ENCODE results near the gene EMC10.
A peak's percentile ranks its signal among the peaks of the same experiment; 100 is the strongest.

EMC10 gene

DNA sequence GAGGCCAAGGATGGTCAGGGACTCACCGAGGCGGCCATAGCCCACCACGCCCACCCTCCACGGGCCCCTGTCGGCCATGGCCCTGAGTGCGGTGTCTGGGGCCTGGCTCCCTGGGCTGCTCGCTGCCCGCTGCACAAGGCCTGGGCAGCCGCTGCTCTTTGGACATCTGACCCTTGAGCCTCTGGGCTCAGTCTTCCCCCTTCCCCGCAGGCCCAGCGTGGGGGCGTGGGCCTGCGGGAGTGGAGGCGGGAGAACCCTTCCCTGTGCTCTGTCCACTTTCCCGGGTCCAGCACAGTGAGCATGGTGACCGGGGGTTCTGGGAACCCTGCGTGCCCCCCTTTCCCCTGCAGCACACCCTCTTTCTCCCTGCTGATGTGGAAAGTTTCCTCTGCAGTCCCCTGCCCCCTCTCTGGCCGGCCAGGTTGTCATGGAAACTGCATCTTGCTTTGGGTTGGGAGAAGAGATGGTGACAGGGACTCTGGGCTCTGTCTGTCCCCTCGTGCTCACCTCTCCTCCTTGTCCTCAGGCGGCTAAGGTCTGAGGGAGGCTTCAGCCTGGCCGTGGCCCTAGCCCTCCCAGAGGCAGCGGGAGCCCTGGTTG lies 37.5 kb downstream of the EMC10 start, which contains the start of gene ASPDH:
ASPDH (minus strand) TSS at position 168 of the 600 bp plus-strand sequence; CDS start at position 78, 90 bp downstream.
- Histone ChIP-seq H3K4me1 (ENCODE audit: control insufficient read depth in 1 of 2, insufficient read depth in 1 of 2, low read depth in 1 of 2, low read length in 1 of 2) (peaks cover 6 to 9% of the 10 kb centered on the region in 2 experiments), H3K4me3 (ENCODE audit: low read depth in 1 of 2, low read length in 1 of 2) (no peak within 1 kb of the TSS), H3K27ac (peak within 1 kb of the TSS; percentile 39), H3K36me3 (no peaks in the 10 kb centered on the region), H3K9me3 (no peaks in the 10 kb centered on the region), H3K27me3 (peaks cover 46% of the 10 kb centered on the region)
- TF ChIP-seq CTCF (IDR thresholded peaks at IDR 0.05): no peak

- peaks cover 46% of the 10 kb centered on the region for H3K27me3 ChIP-seq
- H3K4me3 ChIP-seq (ENCODE audit: low read depth in 1 of 2, low read length in 1 of 2): no peak overlapping the region
- no peaks in the 10 kb centered on the region for H3K36me3 ChIP-seq
- peaks cover 6 to 9% of the 10 kb centered on the region in 2 experiments for H3K4me1 ChIP-seq (ENCODE audit: control insufficient read depth in 1 of 2, insufficient read depth in 1 of 2, low read depth in 1 of 2, low read length in 1 of 2)
- H3K27ac ChIP-seq: no peak overlapping the region
- H3K9me3 ChIP-seq: no peaks in the 10 kb centered on the region
- TF ChIP-seq CTCF (IDR thresholded peaks at IDR 0.05): no peak
Observed at GRCh38 chr19:50514346-50515167, 38.2 kb downstream of the EMC10 start.

DNA sequence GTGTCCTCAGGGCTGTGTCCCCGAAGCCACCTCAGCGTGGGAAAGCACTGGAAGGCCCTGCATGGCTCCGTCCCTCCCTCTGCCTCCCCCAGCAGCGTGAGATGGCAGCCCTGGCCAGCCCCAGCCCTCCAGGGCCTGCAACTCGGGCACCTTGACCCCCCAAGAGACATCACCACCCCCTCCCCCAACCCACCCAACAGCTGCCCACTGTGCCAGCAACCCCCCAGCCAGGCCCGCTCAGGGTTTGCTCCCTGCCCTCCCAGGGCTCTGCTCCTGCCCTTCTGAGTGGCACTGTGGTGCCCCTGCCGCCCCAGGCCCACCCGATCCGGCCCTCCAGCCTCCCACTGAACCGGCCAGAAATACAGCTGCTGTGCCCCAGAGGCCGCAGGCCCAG lies 38.9 kb downstream of the EMC10 start:
- H3K4me3 ChIP-seq (ENCODE audit: low read depth in 1 of 2, low read length in 1 of 2): no peak overlapping the region
- no peaks in the 10 kb centered on the region for H3K9me3 ChIP-seq
- no peak for TF ChIP-seq CTCF (IDR thresholded peaks at IDR 0.05)
- no peak overlapping the region for H3K27ac ChIP-seq
- H3K4me1 ChIP-seq (ENCODE audit: control insufficient read depth in 1 of 2, insufficient read depth in 1 of 2, low read depth in 1 of 2, low read length in 1 of 2): peaks cover 6 to 9% of the 10 kb centered on the region in 2 experiments
- H3K36me3 ChIP-seq: no peaks in the 10 kb centered on the region
- peaks cover 46% of the 10 kb centered on the region for H3K27me3 ChIP-seq

- H3K36me3 ChIP-seq: no peaks in the 10 kb centered on the region
- H3K4me3 ChIP-seq (ENCODE audit: low read depth in 1 of 2, low read length in 1 of 2): no peak overlapping the region
- no peaks in the 10 kb centered on the region for H3K4me1 ChIP-seq (ENCODE audit: control insufficient read depth in 1 of 2, insufficient read depth in 1 of 2, low read depth in 1 of 2, low read length in 1 of 2)
- H3K9me3 ChIP-seq: no peaks in the 10 kb centered on the region
- no peak overlapping the region for H3K27ac ChIP-seq
- TF ChIP-seq CTCF (IDR thresholded peaks at IDR 0.05): no peak
- peaks cover 46% of the 10 kb centered on the region for H3K27me3 ChIP-seq
Observed at GRCh38 chr19:50516456-50516855, 40.1 kb downstream of the EMC10 start.

DNA sequence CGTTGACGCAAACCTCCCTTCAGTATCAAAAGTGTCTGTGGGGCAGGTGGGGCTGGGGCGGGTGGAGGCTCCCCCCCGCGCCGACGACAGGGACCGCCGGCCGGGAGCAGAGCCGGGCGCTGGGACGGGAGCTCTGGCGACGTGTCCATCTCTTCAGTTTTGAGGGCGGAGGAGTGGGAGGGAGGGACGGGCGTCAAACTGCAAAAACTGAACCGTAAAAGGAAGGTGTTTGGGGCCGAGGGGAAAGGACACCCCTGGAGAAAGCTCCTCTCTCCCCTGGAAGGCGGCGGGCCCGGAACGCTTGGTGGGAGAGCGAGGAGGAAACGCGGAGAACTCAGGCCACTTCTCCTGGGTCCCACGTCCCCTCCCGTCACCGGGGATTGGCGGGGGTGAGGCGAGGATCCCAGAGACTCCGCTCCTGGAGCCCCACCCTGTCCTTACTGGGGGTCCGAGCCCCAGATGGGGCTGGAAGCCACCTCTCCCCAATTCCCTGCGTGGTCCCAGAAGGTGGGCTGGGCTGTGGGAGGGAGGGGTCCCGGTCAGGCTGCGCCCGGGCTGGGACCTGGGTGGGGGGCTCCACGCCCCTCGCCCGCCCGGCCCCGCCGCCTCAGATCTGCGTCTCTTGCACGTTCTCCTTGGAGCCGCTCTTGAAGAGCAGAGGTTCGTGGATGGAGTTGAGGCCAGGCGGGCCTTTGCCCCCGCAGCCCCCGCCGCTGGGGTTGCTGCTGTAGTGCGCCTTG lies 40.8 kb downstream of the EMC10 start:
- Histone ChIP-seq H3K27me3 (peaks cover 46% of the 10 kb centered on the region), H3K4me1 (ENCODE audit: control insufficient read depth in 1 of 2, insufficient read depth in 1 of 2, low read depth in 1 of 2, low read length in 1 of 2) (no peaks in the 10 kb centered on the region), H3K4me3 (ENCODE audit: low read depth in 1 of 2, low read length in 1 of 2) (no peak overlapping the region), H3K27ac (no peak overlapping the region), H3K36me3 (no peaks in the 10 kb centered on the region), H3K9me3 (no peaks in the 10 kb centered on the region)
- TF ChIP-seq CTCF (IDR thresholded peaks at IDR 0.05): no peak
